Activated naive CD4-positive, alpha-beta T cell treated with anti-CD3 and anti-CD28 coated beads for 36 hours (primary cell): ENCODE results near the gene AP3B1. TPM values are rescaled to one million over a fixed set of nuclear protein-coding genes. Genes with fewer than 3 reads are reported as not detected.
"Not testable (repeated sequence)": the region's sequence is repeated elsewhere in the genome, so short reads cannot be mapped to it uniquely, and the experiment has no call there.

Experiments
- CTCF ChIA-PET: fragments of 350-600 bp; sonication (Branson Sonifier 250); formaldehyde crosslinking; loops from one replicate; lab custom pipeline; 2021; ENCODE audit warnings: antibody characterized with exemption; lab: Charles Lee
- DNase-seq: peaks from one replicate; pipeline ENCODE4 v3.0.0-alpha.2; 2020
- H3K27ac Mint-ChIP-seq: one replicate; pipeline ENCODE4 v1.8.0; 2021; ENCODE audit warnings: mild to moderate bottlenecking, mixed read lengths
- H3K27me3 Mint-ChIP-seq: one replicate; pipeline ENCODE4 v1.8.0; 2021; ENCODE audit warnings: low read depth, mixed read lengths
- H3K36me3 Mint-ChIP-seq: one replicate; pipeline ENCODE4 v1.8.0; 2021; ENCODE audit warnings: low read depth, mixed read lengths
- H3K4me1 Mint-ChIP-seq: one replicate; pipeline ENCODE4 v1.8.0; 2021; ENCODE audit warnings: low read depth, mixed read lengths
- H3K4me3 Mint-ChIP-seq: one replicate; pipeline ENCODE4 v1.8.0; 2021; ENCODE audit warnings: mild to moderate bottlenecking, moderate library complexity, mixed read lengths
- H3K9me3 Mint-ChIP-seq: one replicate; pipeline ENCODE4 v1.8.0; 2021; ENCODE audit warnings: mixed read lengths
- intact Hi-C: fragments of 100-400 bp; cut with micrococcal nuclease; formaldehyde crosslinking; loops from one replicate; pipeline ENCODE4 v1.15.1; 2023
- total RNA-seq, 2 experiments: library from RNA; stranded (reverse); gene quantifications; one replicate each; pipeline ENCODE4 v1.2.3, GENCODE V29; 2021

Gene AP3B1
- total RNA-seq, 2 experiments from 2014 or later, result 29.9 to 33.0 TPM

GRCh38 chr5:78234804-78235203 lies 59.7 kb downstream of the AP3B1 start:
- CTCF ChIA-PET, result interaction anchor here (1.3 kb wide), 1 partner anchor 8 kb away, joined by 4 read pairs; no protein-coding TSS in a partner anchor
- intact Hi-C loops, result no loop called here
- no peak overlapping the region for H3K27ac Mint-ChIP-seq
- no peak for DNase-seq
- peaks cover 11% of the 10 kb centered on the region for H3K36me3 Mint-ChIP-seq
- peaks cover 6% of the 10 kb centered on the region for H3K4me1 Mint-ChIP-seq
- no peaks in the 10 kb centered on the region for H3K9me3 Mint-ChIP-seq
- H3K27me3 Mint-ChIP-seq, result no peaks in the 10 kb centered on the region
- H3K4me3 Mint-ChIP-seq, result no peak overlapping the region

GRCh38 chr5:78232163-78232562 lies 62.3 kb downstream of the AP3B1 start:
- Mint-ChIP-seq H3K27ac (no peak overlapping the region), H3K9me3 (no peaks in the 10 kb centered on the region), H3K4me1 (peaks cover 5% of the 10 kb centered on the region), H3K27me3 (no peaks in the 10 kb centered on the region), H3K4me3 (no peak overlapping the region), H3K36me3 (peaks cover 6% of the 10 kb centered on the region)
- intact Hi-C loops, result no loop called here
- no peak for DNase-seq
- CTCF ChIA-PET, result no interaction called here

GRCh38 chr5:78224358-78224757 lies 70.1 kb downstream of the AP3B1 start:
- Mint-ChIP-seq H3K9me3 (no peaks in the 10 kb centered on the region), H3K4me1 (no peaks in the 10 kb centered on the region), H3K27ac (no peak overlapping the region), H3K4me3 (no peak overlapping the region), H3K36me3 (peaks cover 43% of the 10 kb centered on the region), H3K27me3 (no peaks in the 10 kb centered on the region)
- no peak for DNase-seq
- intact Hi-C loops, result no loop called here
- CTCF ChIA-PET, result no interaction called here

- no peaks in the 10 kb centered on the region for H3K9me3 Mint-ChIP-seq
- H3K27ac Mint-ChIP-seq, result no peak overlapping the region
- intact Hi-C loops, result no loop called here
- H3K4me3 Mint-ChIP-seq, result no peak overlapping the region
- DNase-seq, result no peak
- no peaks in the 10 kb centered on the region for H3K4me1 Mint-ChIP-seq
- CTCF ChIA-PET, result no interaction called here
- H3K27me3 Mint-ChIP-seq, result no peaks in the 10 kb centered on the region
- peaks cover 43% of the 10 kb centered on the region for H3K36me3 Mint-ChIP-seq
Measured at GRCh38 chr5:78221964-78222451, 72.5 kb downstream of the AP3B1 start.

GRCh38 chr5:78221467-78221866 lies 73.0 kb downstream of the AP3B1 start:
- Mint-ChIP-seq H3K9me3 (no peaks in the 10 kb centered on the region), H3K27ac (no peak overlapping the region), H3K4me3 (no peak overlapping the region), H3K4me1 (no peaks in the 10 kb centered on the region), H3K27me3 (no peaks in the 10 kb centered on the region), H3K36me3 (peaks cover 43% of the 10 kb centered on the region)
- CTCF ChIA-PET, result no interaction called here
- DNase-seq, result no peak
- intact Hi-C loops, result no loop called here

- H3K4me3 Mint-ChIP-seq, result no peak overlapping the region
- no peak for DNase-seq
- H3K9me3 Mint-ChIP-seq, result no peaks in the 10 kb centered on the region
- no peak overlapping the region for H3K27ac Mint-ChIP-seq
- H3K27me3 Mint-ChIP-seq, result no peaks in the 10 kb centered on the region
- H3K4me1 Mint-ChIP-seq, result no peaks in the 10 kb centered on the region
- intact Hi-C loops, result no loop called here
- peaks cover 19% of the 10 kb centered on the region for H3K36me3 Mint-ChIP-seq
- CTCF ChIA-PET, result interaction anchor here (0.6 kb wide), 1 partner anchor 14 kb away, joined by 3 read pairs; no protein-coding TSS in a partner anchor
Measured at GRCh38 chr5:78215972-78216371, 78.5 kb downstream of the AP3B1 start.

GRCh38 chr5:78215565-78215964 lies 78.9 kb downstream of the AP3B1 start:
- Mint-ChIP-seq H3K27ac (no peak overlapping the region), H3K27me3 (no peaks in the 10 kb centered on the region), H3K9me3 (no peaks in the 10 kb centered on the region), H3K36me3 (peaks cover 17% of the 10 kb centered on the region), H3K4me3 (no peak overlapping the region), H3K4me1 (no peaks in the 10 kb centered on the region)
- no peak for DNase-seq
- intact Hi-C loops, result no loop called here
- CTCF ChIA-PET, result interaction anchor here (0.6 kb wide), 1 partner anchor 14 kb away, joined by 3 read pairs; no protein-coding TSS in a partner anchor

- intact Hi-C loops, result loop anchor here (5.0 kb wide), 1 partner anchor 351 kb away; no protein-coding TSS in a partner anchor
- Mint-ChIP-seq H3K27ac (no peak overlapping the region), H3K27me3 (no peaks in the 10 kb centered on the region)
Measured at GRCh38 chr5:78213799-78214198, 80.7 kb downstream of the AP3B1 start.

GRCh38 chr5:78211052-78211451 lies 83.4 kb downstream of the AP3B1 start:
- H3K9me3 Mint-ChIP-seq, result no peaks in the 10 kb centered on the region
- no peaks in the 10 kb centered on the region for H3K27me3 Mint-ChIP-seq
- CTCF ChIA-PET, result no interaction called here

More at GRCh38 chr5:78213799-78214198, 80.7 kb downstream of the AP3B1 start:
- no peaks in the 10 kb centered on the region for H3K4me1 Mint-ChIP-seq
- H3K4me3 Mint-ChIP-seq, result no peak overlapping the region
- no peak for DNase-seq
- no peaks in the 10 kb centered on the region for H3K9me3 Mint-ChIP-seq
- CTCF ChIA-PET, result no interaction called here
- peaks cover 12% of the 10 kb centered on the region for H3K36me3 Mint-ChIP-seq

GRCh38 chr5:78204241-78204640 lies 90.3 kb downstream of the AP3B1 start:
- CTCF ChIA-PET, result interaction anchor here (0.5 to 0.7 kb wide), 2 partner anchors 39 to 1517 kb away, joined by 3 to 4 read pairs; no protein-coding TSS in a partner anchor
- no peak overlapping the region for H3K27ac Mint-ChIP-seq
- H3K4me1 Mint-ChIP-seq, result peaks cover 12% of the 10 kb centered on the region
- no peaks in the 10 kb centered on the region for H3K27me3 Mint-ChIP-seq
- intact Hi-C loops, result no loop called here
- DNase-seq, result no peak
- H3K4me3 Mint-ChIP-seq, result no peak overlapping the region
- peaks cover 47% of the 10 kb centered on the region for H3K36me3 Mint-ChIP-seq
- peaks cover 8% of the 10 kb centered on the region for H3K9me3 Mint-ChIP-seq

More at GRCh38 chr5:78211052-78211451, 83.4 kb downstream of the AP3B1 start:
- no peak overlapping the region for H3K4me3 Mint-ChIP-seq
- H3K36me3 Mint-ChIP-seq, result peaks cover 23% of the 10 kb centered on the region
- no peak for DNase-seq
- no peak overlapping the region for H3K27ac Mint-ChIP-seq
- no peaks in the 10 kb centered on the region for H3K4me1 Mint-ChIP-seq
- intact Hi-C loops, result loop anchor here (5.0 kb wide), 1 partner anchor 349 kb away; no protein-coding TSS in a partner anchor

- DNase-seq, result no peak
- intact Hi-C loops, result no loop called here
- Mint-ChIP-seq H3K4me1 (peaks cover 12% of the 10 kb centered on the region), H3K9me3 (peaks cover 8% of the 10 kb centered on the region), H3K36me3 (peaks cover 47% of the 10 kb centered on the region), H3K27me3 (no peaks in the 10 kb centered on the region), H3K4me3 (no peak overlapping the region), H3K27ac (no peak overlapping the region)
- CTCF ChIA-PET, result interaction anchor here (0.5 to 0.7 kb wide), 2 partner anchors 38 to 1518 kb away, joined by 3 to 4 read pairs; no protein-coding TSS in a partner anchor
Measured at GRCh38 chr5:78203815-78204214, 90.7 kb downstream of the AP3B1 start.

GRCh38 chr5:78190402-78190801 lies 104.1 kb downstream of the AP3B1 start:
- no peak overlapping the region for H3K27ac Mint-ChIP-seq
- no peak overlapping the region for H3K4me3 Mint-ChIP-seq
- CTCF ChIA-PET, result no interaction called here
- H3K9me3 Mint-ChIP-seq, result peaks cover 9% of the 10 kb centered on the region
- H3K4me1 Mint-ChIP-seq, result peaks cover 6% of the 10 kb centered on the region
- intact Hi-C loops, result no loop called here
- H3K36me3 Mint-ChIP-seq, result peaks cover 25% of the 10 kb centered on the region
- no peak for DNase-seq
- no peaks in the 10 kb centered on the region for H3K27me3 Mint-ChIP-seq

GRCh38 chr5:78188681-78189080 lies 105.8 kb downstream of the AP3B1 start:
- H3K4me1 Mint-ChIP-seq, H3K27ac Mint-ChIP-seq, CTCF ChIA-PET, H3K9me3 Mint-ChIP-seq, H3K27me3 Mint-ChIP-seq, intact Hi-C loops, H3K4me3 Mint-ChIP-seq, DNase-seq: not testable (repeated sequence)
- peaks cover 25% of the 10 kb centered on the region for H3K36me3 Mint-ChIP-seq
